BE2C (cell line): Measurements from ENCODE around the gene CYP27A1.

ENCODE experiments used
- DNase-seq: peaks from one replicate; pipeline ENCODE4 v3.0.0-alpha.2; 2020
- H3K27me3 ChIP-seq: fragments of 250-450 bp; sonication (Bioruptor Pico); 2 replicates; pipeline ENCODE4 v1.5.1; 2020; ENCODE audit warnings: mild to moderate bottlenecking
- H3K36me3 ChIP-seq: fragments of 250-450 bp; sonication (Bioruptor Pico); 2 replicates; pipeline ENCODE4 v1.5.1; 2020; ENCODE audit warnings: mild to moderate bottlenecking
- H3K4me1 ChIP-seq: fragments of 250-450 bp; sonication (Bioruptor Pico); 2 replicates; pipeline ENCODE4 v1.5.1; 2020
- H3K4me3 ChIP-seq: 2 replicates; pipeline ENCODE4 v1.5.1; 2011; ENCODE audit warnings: low read depth, low read length
- H3K9me3 ChIP-seq: fragments of 250-450 bp; sonication (Bioruptor Pico); 2 replicates; pipeline ENCODE4 v1.5.1; 2020
- TF ChIP-seq, protein P1 (sequence below): IDR thresholded peaks from 2 replicates; pipeline ENCODE4 v1.5.1; 2012; ENCODE audit warnings: mild to moderate bottlenecking, low read depth, low read length

The CYP27A1 gene

GRCh38 chr2:218804817-218805216 lies 22.9 kb downstream of the CYP27A1 start:
- peaks cover 9% of the 10 kb centered on the region for H3K4me1 ChIP-seq
- H3K36me3 ChIP-seq = no peaks in the 10 kb centered on the region
- TF ChIP-seq, protein P1, sequence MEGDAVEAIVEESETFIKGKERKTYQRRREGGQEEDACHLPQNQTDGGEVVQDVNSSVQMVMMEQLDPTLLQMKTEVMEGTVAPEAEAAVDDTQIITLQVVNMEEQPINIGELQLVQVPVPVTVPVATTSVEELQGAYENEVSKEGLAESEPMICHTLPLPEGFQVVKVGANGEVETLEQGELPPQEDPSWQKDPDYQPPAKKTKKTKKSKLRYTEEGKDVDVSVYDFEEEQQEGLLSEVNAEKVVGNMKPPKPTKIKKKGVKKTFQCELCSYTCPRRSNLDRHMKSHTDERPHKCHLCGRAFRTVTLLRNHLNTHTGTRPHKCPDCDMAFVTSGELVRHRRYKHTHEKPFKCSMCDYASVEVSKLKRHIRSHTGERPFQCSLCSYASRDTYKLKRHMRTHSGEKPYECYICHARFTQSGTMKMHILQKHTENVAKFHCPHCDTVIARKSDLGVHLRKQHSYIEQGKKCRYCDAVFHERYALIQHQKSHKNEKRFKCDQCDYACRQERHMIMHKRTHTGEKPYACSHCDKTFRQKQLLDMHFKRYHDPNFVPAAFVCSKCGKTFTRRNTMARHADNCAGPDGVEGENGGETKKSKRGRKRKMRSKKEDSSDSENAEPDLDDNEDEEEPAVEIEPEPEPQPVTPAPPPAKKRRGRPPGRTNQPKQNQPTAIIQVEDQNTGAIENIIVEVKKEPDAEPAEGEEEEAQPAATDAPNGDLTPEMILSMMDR = no peak
- H3K27me3 ChIP-seq = no peaks in the 10 kb centered on the region
- H3K4me3 ChIP-seq = no peak overlapping the region
- no peak for DNase-seq
- no peaks in the 10 kb centered on the region for H3K9me3 ChIP-seq

DNA sequence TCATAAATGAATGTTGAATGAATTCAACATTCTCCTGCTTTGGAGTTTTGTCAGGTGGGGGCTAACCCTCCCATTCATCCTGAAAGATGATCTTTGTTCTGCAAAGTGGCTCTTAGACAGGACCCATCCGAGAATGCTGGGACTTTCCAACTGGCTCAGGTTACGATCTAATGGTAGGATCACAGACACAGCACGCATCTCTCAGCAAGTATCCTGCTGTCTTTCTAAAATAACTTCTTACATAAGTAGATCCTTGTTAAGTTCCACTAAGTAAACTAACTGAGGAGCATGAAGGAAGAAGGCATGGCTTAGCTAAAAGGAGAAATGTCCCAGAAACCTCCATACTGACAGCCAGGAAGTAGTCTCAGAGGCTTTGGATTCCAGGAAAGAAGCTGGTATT lies 23.7 kb downstream of the CYP27A1 start:
- H3K36me3 ChIP-seq = no peaks in the 10 kb centered on the region
- TF ChIP-seq, protein P1 = no peak
- H3K9me3 ChIP-seq = no peaks in the 10 kb centered on the region
- no peaks in the 10 kb centered on the region for H3K27me3 ChIP-seq
- H3K4me3 ChIP-seq = no peak overlapping the region
- DNase-seq = no peak
- peaks cover 7% of the 10 kb centered on the region for H3K4me1 ChIP-seq

DNA sequence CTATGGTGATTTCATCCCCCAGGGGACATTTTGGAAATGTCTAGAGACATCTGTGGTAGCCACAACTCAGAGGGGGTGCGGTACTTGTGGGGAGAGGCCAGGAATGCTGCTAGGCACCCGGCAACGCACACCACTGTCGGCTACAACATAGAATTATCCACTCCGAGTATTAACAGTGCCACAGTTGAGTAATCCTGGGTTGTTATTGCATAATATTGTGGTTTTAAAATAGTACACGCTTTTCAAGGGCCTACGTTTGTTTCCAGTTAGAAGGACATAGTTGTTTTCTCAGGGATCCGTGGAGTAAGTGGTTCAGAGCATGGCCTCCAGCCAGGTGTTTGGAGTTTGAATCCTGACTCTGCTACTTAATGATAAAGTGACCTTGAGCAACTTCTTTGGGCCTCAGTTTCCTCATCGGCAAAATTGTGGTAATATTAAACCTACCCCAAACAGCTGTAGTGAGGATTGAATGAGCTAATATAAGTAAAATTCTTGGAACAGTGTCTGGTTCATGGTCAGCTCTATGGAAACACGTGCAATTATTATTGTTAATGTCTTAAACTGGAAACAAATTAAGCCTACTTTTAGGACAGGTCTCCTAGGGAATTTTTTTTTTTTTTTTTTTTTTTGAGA lies 24.5 kb downstream of the CYP27A1 start:
- H3K9me3 ChIP-seq = no peaks in the 10 kb centered on the region
- no peaks in the 10 kb centered on the region for H3K27me3 ChIP-seq
- H3K4me3 ChIP-seq = no peak overlapping the region
- peaks cover 7% of the 10 kb centered on the region for H3K4me1 ChIP-seq
- no peaks in the 10 kb centered on the region for H3K36me3 ChIP-seq
- no peak for DNase-seq
- TF ChIP-seq, protein P1 = no peak

- Histone ChIP-seq H3K27me3 (no peaks in the 10 kb centered on the region), H3K36me3 (no peaks in the 10 kb centered on the region), H3K4me3 (no peak overlapping the region), H3K4me1 (no peaks in the 10 kb centered on the region), H3K9me3 (no peaks in the 10 kb centered on the region)
- TF ChIP-seq, protein P1 = no peak
- DNase-seq = no peak
Observed at GRCh38 chr2:218807626-218808025, 25.7 kb downstream of the CYP27A1 start.

GRCh38 chr2:218809515-218809914 lies 27.6 kb downstream of the CYP27A1 start:
- TF ChIP-seq, protein P1 = no peak
- Histone ChIP-seq H3K4me3 (no peak overlapping the region), H3K36me3 (no peaks in the 10 kb centered on the region), H3K9me3 (no peaks in the 10 kb centered on the region), H3K27me3 (no peaks in the 10 kb centered on the region), H3K4me1 (no peaks in the 10 kb centered on the region)
- no peak for DNase-seq

GRCh38 chr2:218810256-218810655 lies 28.3 kb downstream of the CYP27A1 start:
- Histone ChIP-seq H3K36me3 (no peaks in the 10 kb centered on the region), H3K4me1 (no peaks in the 10 kb centered on the region), H3K4me3 (no peak overlapping the region), H3K27me3 (no peaks in the 10 kb centered on the region), H3K9me3 (no peaks in the 10 kb centered on the region)
- TF ChIP-seq, protein P1 = no peak
- no peak for DNase-seq
